Smooth muscle cell (in vitro differentiated cells): Measurements from ENCODE around the gene TDRD7. TPM values are rescaled to one million over a fixed set of nuclear protein-coding genes. Genes with fewer than 3 reads are reported as not detected.

Experiments used
- DNase-seq: peaks from one replicate; lab custom pipeline; 2025; ENCODE audit not compliant: unreplicated experiment; lab: John Stamatoyannopoulos, UW
- H2AFZ ChIP-seq: fragments of 200-600 bp; sonication (generic); 2 replicates; pipeline ENCODE4 v1.6.0; 2016; ENCODE audit warnings: antibody characterized with exemption, low read depth, mild to moderate bottlenecking
- H3F3A ChIP-seq: fragments of 200-600 bp; sonication (generic); 2 replicates; pipeline ENCODE4 v1.6.0; 2017; ENCODE audit warnings: antibody characterized with exemption, low read depth
- H3K27ac ChIP-seq: fragments of 200-600 bp; sonication (generic); 2 replicates; pipeline ENCODE4 v1.5.1; 2016; ENCODE audit warnings: low read depth, mild to moderate bottlenecking
- H3K27me3 ChIP-seq: fragments of 200-600 bp; sonication (generic); 2 replicates; pipeline ENCODE4 v1.6.1; 2016; ENCODE audit warnings: low read depth, mild to moderate bottlenecking
- H3K36me3 ChIP-seq: fragments of 200-600 bp; sonication (generic); 2 replicates; pipeline ENCODE4 v1.5.1; 2016; ENCODE audit warnings: low read depth
- H3K4me1 ChIP-seq: fragments of 200-600 bp; sonication (generic); 2 replicates; pipeline ENCODE4 v1.5.1; 2016; ENCODE audit warnings: low read depth
- H3K4me2 ChIP-seq: fragments of 200-600 bp; sonication (generic); 2 replicates; pipeline ENCODE4 v1.6.0; 2016; ENCODE audit warnings: mild to moderate bottlenecking
- H3K4me3 ChIP-seq: fragments of 200-600 bp; sonication (generic); 2 replicates; pipeline ENCODE4 v1.5.1; 2016; ENCODE audit warnings: mild to moderate bottlenecking
- H3K79me2 ChIP-seq: fragments of 200-600 bp; sonication (generic); 2 replicates; pipeline ENCODE4 v1.6.0; 2016; ENCODE audit warnings: low read depth, mild to moderate bottlenecking
- H3K9ac ChIP-seq: fragments of 200-600 bp; sonication (generic); 2 replicates; pipeline ENCODE4 v1.6.0; 2016; ENCODE audit warnings: low read depth
- H3K9me3 ChIP-seq: fragments of 200-600 bp; sonication (generic); replicated peaks from 2 replicates; pipeline ENCODE4 v1.5.1; 2016; ENCODE audit warnings: low read depth
- H4K20me1 ChIP-seq: fragments of 200-600 bp; sonication (generic); 2 replicates; pipeline ENCODE4 v1.6.0; 2016; ENCODE audit warnings: low read depth
- WGBS: methylation state at CpG from one replicate; pipeline ENCODE4 v1.1.7; 2016; ENCODE audit warnings: low lambda C conversion rate; 5-methylcytosine and 5-hydroxymethylcytosine counted together
- polyA plus RNA-seq: library from polyadenylated mRNA; unstranded; fragments of >200 nt; fragmentation: Nextera tagmentation; extraction: Ambion mirVana; gene quantifications from 2 replicates; pipeline ENCODE4 v1.2.1, GENCODE V29; 2016
- total RNA-seq: library from RNA; depleted of rRNA; stranded (reverse); fragments of >200 nt; gene quantifications from 2 replicates; pipeline ENCODE4 v1.2.3, GENCODE V29; 2014
- TF ChIP-seq, protein P1 (sequence below): fragments of 200-600 bp; sonication (generic); IDR thresholded peaks from 2 replicates; pipeline ENCODE4 v1.5.1; 2017; ENCODE audit warnings: borderline replicate concordance, mild to moderate bottlenecking, antibody characterized with exemption; ENCODE audit not compliant: insufficient read depth, poor library complexity, severe bottlenecking

The TDRD7 gene
- total and polyA plus RNA-seq, 2 experiments from 2014 or later, result 1.5 to 3.4 TPM

DNA sequence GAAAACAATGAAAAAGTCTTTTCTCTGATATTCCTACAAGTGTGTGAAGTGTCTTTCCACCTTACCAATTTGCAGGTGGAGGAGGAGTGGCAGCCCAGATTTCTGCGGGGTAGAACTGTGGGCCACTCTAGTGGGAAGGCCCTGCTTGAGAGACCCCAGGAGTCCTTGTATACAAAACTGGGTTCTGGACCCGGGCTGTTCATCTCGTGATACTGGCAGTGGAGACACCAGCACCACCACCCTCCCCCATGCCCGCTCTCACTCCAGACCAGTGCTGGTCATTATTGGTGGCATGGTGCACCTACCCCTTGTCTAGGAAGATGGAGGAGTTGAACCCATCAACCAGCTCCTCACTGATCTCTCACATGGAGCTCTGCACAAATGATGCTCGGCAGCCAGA, 16.2 kb upstream of the TDRD7 start:
- H3K9ac ChIP-seq, result no peak overlapping the region
- TF ChIP-seq, protein P1, sequence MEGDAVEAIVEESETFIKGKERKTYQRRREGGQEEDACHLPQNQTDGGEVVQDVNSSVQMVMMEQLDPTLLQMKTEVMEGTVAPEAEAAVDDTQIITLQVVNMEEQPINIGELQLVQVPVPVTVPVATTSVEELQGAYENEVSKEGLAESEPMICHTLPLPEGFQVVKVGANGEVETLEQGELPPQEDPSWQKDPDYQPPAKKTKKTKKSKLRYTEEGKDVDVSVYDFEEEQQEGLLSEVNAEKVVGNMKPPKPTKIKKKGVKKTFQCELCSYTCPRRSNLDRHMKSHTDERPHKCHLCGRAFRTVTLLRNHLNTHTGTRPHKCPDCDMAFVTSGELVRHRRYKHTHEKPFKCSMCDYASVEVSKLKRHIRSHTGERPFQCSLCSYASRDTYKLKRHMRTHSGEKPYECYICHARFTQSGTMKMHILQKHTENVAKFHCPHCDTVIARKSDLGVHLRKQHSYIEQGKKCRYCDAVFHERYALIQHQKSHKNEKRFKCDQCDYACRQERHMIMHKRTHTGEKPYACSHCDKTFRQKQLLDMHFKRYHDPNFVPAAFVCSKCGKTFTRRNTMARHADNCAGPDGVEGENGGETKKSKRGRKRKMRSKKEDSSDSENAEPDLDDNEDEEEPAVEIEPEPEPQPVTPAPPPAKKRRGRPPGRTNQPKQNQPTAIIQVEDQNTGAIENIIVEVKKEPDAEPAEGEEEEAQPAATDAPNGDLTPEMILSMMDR, result no peak
- H3K4me1 ChIP-seq, result peaks cover 6% of the 10 kb centered on the region
- H2AFZ ChIP-seq, result no peak overlapping the region
- DNase-seq, result no peak
- H3K27ac ChIP-seq, result no peak overlapping the region
- no peaks in the 10 kb centered on the region for H4K20me1 ChIP-seq
- H3F3A ChIP-seq, result no peaks in the 10 kb centered on the region
- no peak overlapping the region for H3K4me2 ChIP-seq
- no peaks in the 10 kb centered on the region for H3K27me3 ChIP-seq
- H3K9me3 ChIP-seq, result no peaks in the 10 kb centered on the region
- no peaks in the 10 kb centered on the region for H3K36me3 ChIP-seq
- no peak overlapping the region for H3K4me3 ChIP-seq
- 94% methylated on average over 5 of the region's 5 CpGs for WGBS
- H3K79me2 ChIP-seq, result no peaks in the 10 kb centered on the region

DNA sequence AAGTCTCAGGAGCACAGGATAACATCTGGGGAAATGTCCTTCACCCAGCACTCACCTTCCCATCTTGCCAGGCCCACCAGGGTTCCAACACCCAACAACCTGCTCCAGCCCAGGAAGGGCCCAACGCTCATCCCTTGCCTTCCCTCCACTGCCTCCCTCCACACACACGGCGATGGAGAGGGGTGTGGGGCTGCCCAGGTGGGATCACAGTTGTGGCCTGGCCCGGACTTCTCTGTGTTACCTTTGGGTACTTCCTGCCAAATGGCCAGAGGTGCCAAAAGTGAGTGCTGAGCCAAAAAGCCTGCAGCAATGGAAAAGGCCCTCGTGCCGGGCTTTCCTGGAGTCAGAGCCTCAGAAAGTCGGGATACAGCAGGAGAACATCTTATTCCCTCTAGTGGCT, 15.6 kb upstream of the TDRD7 start:
- WGBS, result 85% methylated on average over 7 of the region's 7 CpGs
- no peak for DNase-seq

DNA sequence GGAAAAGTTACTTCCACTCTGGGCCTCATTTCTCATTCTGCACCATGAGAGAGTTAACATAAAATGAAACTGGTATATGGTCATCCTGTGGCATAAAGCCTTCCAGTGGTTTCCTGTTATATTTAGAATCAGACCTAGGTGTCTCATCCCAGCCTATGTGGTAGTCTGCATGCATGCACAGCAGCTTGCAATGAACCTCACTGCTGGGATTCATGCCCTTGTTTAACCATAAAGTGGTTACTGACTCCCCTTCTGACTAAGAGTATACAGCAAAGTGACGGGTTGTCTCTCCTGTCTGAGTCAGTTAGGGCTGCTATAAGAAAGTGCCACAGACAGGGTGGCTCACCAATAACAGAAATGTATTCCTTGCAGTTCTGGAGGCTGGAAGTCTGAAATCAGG, 14.7 kb upstream of the TDRD7 start:
- H4K20me1 ChIP-seq, result no peaks in the 10 kb centered on the region
- TF ChIP-seq, protein P1, result no peak
- no peak overlapping the region for H3K4me3 ChIP-seq
- peaks cover 6% of the 10 kb centered on the region for H3K4me1 ChIP-seq
- H2AFZ ChIP-seq, result no peak overlapping the region
- H3K27me3 ChIP-seq, result no peaks in the 10 kb centered on the region
- DNase-seq, result no peak
- H3K79me2 ChIP-seq, result no peaks in the 10 kb centered on the region
- H3F3A ChIP-seq, result no peaks in the 10 kb centered on the region
- no peak overlapping the region for H3K27ac ChIP-seq
- no peak overlapping the region for H3K4me2 ChIP-seq
- H3K36me3 ChIP-seq, result no peaks in the 10 kb centered on the region
- 83% methylated on average over 1 of the region's 1 CpG for WGBS
- no peaks in the 10 kb centered on the region for H3K9me3 ChIP-seq
- H3K9ac ChIP-seq, result no peak overlapping the region

More for the DNA sequence above, 15.6 kb upstream of the TDRD7 start:
- Histone ChIP-seq H3K27ac (no peak overlapping the region), H3K4me2 (no peak overlapping the region), H3K9ac (no peak overlapping the region), H3K4me1 (peaks cover 6% of the 10 kb centered on the region), H3K36me3 (no peaks in the 10 kb centered on the region), H3K9me3 (no peaks in the 10 kb centered on the region), H3F3A (no peaks in the 10 kb centered on the region), H2AFZ (no peak overlapping the region), H4K20me1 (no peaks in the 10 kb centered on the region), H3K4me3 (no peak overlapping the region), H3K79me2 (no peaks in the 10 kb centered on the region), H3K27me3 (no peaks in the 10 kb centered on the region)
- TF ChIP-seq, protein P1, result no peak

DNA sequence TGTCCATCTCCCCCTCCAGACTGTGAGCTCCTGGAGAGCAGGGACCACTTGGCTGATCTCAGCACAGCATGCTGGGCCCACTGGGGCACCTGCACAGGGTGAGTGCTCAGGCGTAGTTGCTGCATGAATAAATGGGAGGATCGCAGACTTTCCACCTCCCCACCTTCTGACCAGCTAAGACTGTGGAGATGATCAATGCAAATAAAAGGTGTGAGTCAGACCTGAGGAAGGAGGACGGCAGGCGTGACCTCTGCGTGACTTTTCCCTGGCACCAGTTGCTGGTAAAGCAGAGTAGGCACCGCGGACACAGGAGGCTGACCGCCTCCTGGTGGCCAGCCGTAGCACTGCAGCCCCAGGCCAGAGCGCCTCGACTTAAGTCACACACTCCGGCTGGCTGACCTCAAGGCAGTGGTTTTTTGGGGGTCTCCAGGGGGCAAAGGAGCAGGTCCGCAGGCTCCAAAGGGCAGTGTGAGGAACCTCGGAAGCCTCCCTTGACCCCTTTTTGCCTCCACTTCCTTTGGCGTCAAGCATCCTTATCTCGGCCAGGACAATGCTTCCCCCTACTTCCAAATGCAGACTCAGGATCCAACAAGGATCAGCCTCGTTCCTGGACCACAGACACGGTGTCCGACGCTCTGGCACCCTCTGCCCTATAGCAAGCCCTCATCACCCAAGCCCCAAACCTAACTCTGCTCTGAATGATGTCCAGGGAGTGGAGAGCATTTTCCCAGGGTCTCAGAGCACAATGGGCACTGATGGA, 12.7 kb upstream of the TDRD7 start:
- DNase-seq, result peak; percentile 29
- H3K4me1 ChIP-seq, result peaks cover 6% of the 10 kb centered on the region
- no peak overlapping the region for H3K4me3 ChIP-seq
- H3K36me3 ChIP-seq, result no peaks in the 10 kb centered on the region
- H2AFZ ChIP-seq, result no peak overlapping the region
- no peak overlapping the region for H3K4me2 ChIP-seq
- H3K79me2 ChIP-seq, result no peaks in the 10 kb centered on the region
- H3K27ac ChIP-seq, result no peak overlapping the region
- WGBS, result 35% methylated on average over 20 of the region's 20 CpGs
- no peak overlapping the region for H3K9ac ChIP-seq
- no peaks in the 10 kb centered on the region for H3K9me3 ChIP-seq
- H3K27me3 ChIP-seq, result no peaks in the 10 kb centered on the region
- no peaks in the 10 kb centered on the region for H3F3A ChIP-seq
- TF ChIP-seq, protein P1, result peak; percentile 96
- no peaks in the 10 kb centered on the region for H4K20me1 ChIP-seq
